ENCODE measurements around the gene CNTFR.
"Not testable (repeated sequence)": the region's sequence is repeated elsewhere in the genome, so short reads cannot be mapped to it uniquely, and the experiment has no call there.

The CNTFR gene

GRCh38 chr9:34589636-34590380, at the start of gene CNTFR:
CNTFR (minus strand) TSS chr9:34589724; CDS start chr9:34568981, 20,743 bp downstream.
- DNase-seq (ENCODE audit: extremely low read depth in 1 of 2, low read depth in 1 of 2) = no peak

GRCh38 chr9:34639322-34639721, 49.8 kb upstream of the CNTFR start:
- not testable (repeated sequence) for DNase-seq (ENCODE audit: extremely low read depth in 1 of 2, low read depth in 1 of 2)

- DNase-seq (ENCODE audit: extremely low read depth in 1 of 2, low read depth in 1 of 2) = no peak
Observed at GRCh38 chr9:34638138-34638445, 48.6 kb upstream of the CNTFR start.

- peak; percentile 71 to 88 for DNase-seq (ENCODE audit: extremely low read depth in 1 of 2, low read depth in 1 of 2)
Observed at GRCh38 chr9:34637356-34638137, 48.0 kb upstream of the CNTFR start, which contains the start of gene SIGMAR1. SIGMAR1 (minus strand) TSS chr9:34637787; CDS start chr9:34637697, 90 bp downstream.

- no peak for DNase-seq (ENCODE audit: extremely low read depth in 1 of 2, low read depth in 1 of 2)
Observed at GRCh38 chr9:34636791-34637355, 47.3 kb upstream of the CNTFR start.

GRCh38 chr9:34635556-34635955, 46.0 kb upstream of the CNTFR start:
- DNase-seq (ENCODE audit: extremely low read depth in 1 of 2, low read depth in 1 of 2) = no peak

GRCh38 chr9:34634551-34635248, 45.2 kb upstream of the CNTFR start:
- no peak for DNase-seq (ENCODE audit: extremely low read depth in 1 of 2, low read depth in 1 of 2)

- DNase-seq (ENCODE audit: extremely low read depth in 1 of 2, low read depth in 1 of 2) = peak; percentile 55 to 65
Observed at GRCh38 chr9:34633851-34634550, 44.5 kb upstream of the CNTFR start.

GRCh38 chr9:34633166-34633565, 43.6 kb upstream of the CNTFR start:
- no peak for DNase-seq (ENCODE audit: extremely low read depth in 1 of 2, low read depth in 1 of 2)

GRCh38 chr9:34630402-34631154, 41.1 kb upstream of the CNTFR start:
- DNase-seq (ENCODE audit: extremely low read depth in 1 of 2, low read depth in 1 of 2) = no peak

GRCh38 chr9:34629491-34629808, 39.9 kb upstream of the CNTFR start:
- DNase-seq (ENCODE audit: extremely low read depth in 1 of 2, low read depth in 1 of 2) = no peak

- DNase-seq (ENCODE audit: extremely low read depth in 1 of 2, low read depth in 1 of 2) = peak in 1 of 2 donors; percentile 39
Observed at GRCh38 chr9:34628656-34629490, 39.3 kb upstream of the CNTFR start, which contains the start of gene ARID3C. ARID3C (minus strand) TSS chr9:34629066; CDS start chr9:34628014, 1,052 bp downstream.

GRCh38 chr9:34627716-34628655, 38.5 kb upstream of the CNTFR start:
- DNase-seq (ENCODE audit: extremely low read depth in 1 of 2, low read depth in 1 of 2) = no peak

- no peak for DNase-seq (ENCODE audit: extremely low read depth in 1 of 2, low read depth in 1 of 2)
Observed at GRCh38 chr9:34625186-34625486, 35.6 kb upstream of the CNTFR start.

- no peak for DNase-seq (ENCODE audit: extremely low read depth in 1 of 2, low read depth in 1 of 2)
Observed at GRCh38 chr9:34624475-34625185, 35.1 kb upstream of the CNTFR start.

GRCh38 chr9:34623374-34624235, 34.1 kb upstream of the CNTFR start:
- no peak for DNase-seq (ENCODE audit: extremely low read depth in 1 of 2, low read depth in 1 of 2)

Data from activated CD8-positive, alpha-beta memory T cell treated with anti-CD3 and anti-CD28 coated beads for 1 hour (primary cell).